HG03469 (cell line): ENCODE measurements around the gene MSH5.
"Not testable (repeated sequence)": the region's sequence is repeated elsewhere in the genome, so short reads cannot be mapped to it uniquely, and the experiment has no call there.

Experiments used
- ATAC-seq: cut with Tn5 transposase; IDR thresholded peaks from one replicate; pipeline ENCODE4 v1.9.1; 2021; ENCODE audit warnings: mild to moderate bottlenecking, moderate library complexity, moderate number of reproducible peaks; ENCODE audit not compliant: unreplicated experiment

The MSH5 gene

GRCh38 chr6:31739639-31740396, at the start of gene MSH5:
TSS of gene MSH5 (plus strand) at chr6:31740005. CDS start at chr6:31740467, 462 bp downstream.
- peak; percentile 57 for ATAC-seq

GRCh38 chr6:31690231-31691077, 49.4 kb upstream of the MSH5 start:
- no peak for ATAC-seq

- no peak for ATAC-seq
Measured at GRCh38 chr6:31691078-31691463, 48.7 kb upstream of the MSH5 start.

GRCh38 chr6:31691564-31692108, 48.2 kb upstream of the MSH5 start:
- ATAC-seq: no peak

GRCh38 chr6:31692353-31692752, 47.5 kb upstream of the MSH5 start:
- no peak for ATAC-seq

GRCh38 chr6:31692886-31693285, 46.9 kb upstream of the MSH5 start:
- no peak for ATAC-seq

- no peak for ATAC-seq
Measured at GRCh38 chr6:31693535-31693934, 46.3 kb upstream of the MSH5 start.

GRCh38 chr6:31697555-31697954, 42.2 kb upstream of the MSH5 start:
- ATAC-seq: no peak

- no peak for ATAC-seq
Measured at GRCh38 chr6:31700740-31701401, 38.9 kb upstream of the MSH5 start.

GRCh38 chr6:31701666-31702404, 38.0 kb upstream of the MSH5 start:
- no peak for ATAC-seq

GRCh38 chr6:31702405-31702818, 37.4 kb upstream of the MSH5 start:
- no peak for ATAC-seq

- peak; percentile 69 for ATAC-seq
Measured at GRCh38 chr6:31702819-31703716, 36.7 kb upstream of the MSH5 start, which contains the start of gene ABHD16A. TSS of gene ABHD16A (minus strand) at chr6:31703324. CDS start at chr6:31703281, 43 bp downstream.

GRCh38 chr6:31705931-31706330, 33.9 kb upstream of the MSH5 start:
- ATAC-seq: no peak

GRCh38 chr6:31706599-31706998, 33.2 kb upstream of the MSH5 start, which contains the start of gene LY6G6F:
TSS of gene LY6G6F (plus strand) at chr6:31706866. CDS start at chr6:31706907, 41 bp downstream.
- ATAC-seq: no peak

- no peak for ATAC-seq
Measured at GRCh38 chr6:31707701-31708100, 32.1 kb upstream of the MSH5 start.

- ATAC-seq: no peak
Measured at GRCh38 chr6:31708224-31708623, 31.6 kb upstream of the MSH5 start.

GRCh38 chr6:31709157-31709556, 30.6 kb upstream of the MSH5 start:
- ATAC-seq: not testable (repeated sequence)

GRCh38 chr6:31710523-31711219, 29.1 kb upstream of the MSH5 start:
- no peak for ATAC-seq

GRCh38 chr6:31711233-31711632, 28.6 kb upstream of the MSH5 start:
- ATAC-seq: no peak
